Endothelial cell of umbilical vein (primary cell): Measurements from ENCODE around the gene LRRC28. TPM values are rescaled to one million over a fixed set of nuclear protein-coding genes. Genes with fewer than 3 reads are reported as not detected.

Experiments used
- BruUV-seq: library from RNA; stranded (reverse); fragments of 400-500 nt; replicated peaks from 2 replicates; lab custom pipeline; 2021; lab: Mats Ljungman, UMichigan
- CTCF ChIA-PET: fragments of 300-600, 350-600 bp; sonication (Branson Sonifier 250); formaldehyde crosslinking; loops from one replicate; lab custom pipeline; 2021; ENCODE audit warnings: antibody characterized with exemption, inconsistent platforms; lab: Charles Lee
- POLR2A ChIA-PET: fragments of 300-600, 350-600 bp; sonication (Branson Sonifier 250); formaldehyde crosslinking; loops from one replicate; lab custom pipeline; 2021; ENCODE audit warnings: antibody characterized with exemption, inconsistent platforms; lab: Charles Lee
- DNase-seq: peaks from one replicate; pipeline ENCODE4 v3.0.0-alpha.2; 2011; ENCODE audit warnings: low read depth, low spot score
- FAIRE-seq: peaks from 2 replicates; lab custom pipeline; 2011; peaks lifted over from hg19 to GRCh38; lab: Jason Lieb, UNC
- H2AFZ ChIP-seq: 2 replicates; pipeline ENCODE4 v1.6.0; 2012; ENCODE audit warnings: low read depth, low read length, control low read depth, inconsistent platforms
- H3K27ac ChIP-seq: 2 replicates; pipeline ENCODE4 v1.5.1; 2011; ENCODE audit warnings: low read depth, mild to moderate bottlenecking, control low read depth, low read length, moderate library complexity; ENCODE audit not compliant: insufficient read depth
- H3K27me3 ChIP-seq, 2 experiments: 2 replicates each; pipeline versions ENCODE4 v1.6.0 to v1.6.1; 2011; ENCODE audit warnings: low read length in 2 of 2, mixed read lengths in 1 of 2; ENCODE audit not compliant: control insufficient read depth in 2 of 2, insufficient read depth in 2 of 2
- H3K36me3 ChIP-seq, 2 experiments: 2 replicates in 1 of 2; 3 replicates in 1 of 2; pipeline ENCODE4 v1.5.1; 2011; ENCODE audit warnings: low read length in 2 of 2, mild to moderate bottlenecking in 1 of 2, moderate library complexity in 1 of 2; ENCODE audit not compliant: control insufficient read depth in 2 of 2, insufficient read depth in 2 of 2; ENCODE audit errors: extremely low read depth in 1 of 2
- H3K4me1 ChIP-seq: 3 replicates; pipeline ENCODE4 v1.5.1; 2011; ENCODE audit warnings: mild to moderate bottlenecking, low read length; ENCODE audit not compliant: control insufficient read depth, insufficient read depth; ENCODE audit errors: extremely low read depth
- H3K4me2 ChIP-seq: 2 replicates; pipeline ENCODE4 v1.6.1; 2011; ENCODE audit warnings: low read length, control low read depth, mixed read lengths; ENCODE audit not compliant: insufficient read depth
- H3K4me3 ChIP-seq, 3 experiments: fragments of 200-600 bp in 1 of 3; sonication (generic), shearing (Covaris generic) in 1 of 3; replicated peaks in 1 of 3; 2 replicates each; pipeline ENCODE4 v1.5.1; 2011 to 2016; ENCODE audit warnings: control low read depth in 3 of 3, low read length in 3 of 3, mild to moderate bottlenecking in 2 of 3, inconsistent platforms in 1 of 3, low read depth in 1 of 3, moderate library complexity in 1 of 3; ENCODE audit not compliant: insufficient read depth in 1 of 3
- H3K79me2 ChIP-seq: 2 replicates; pipeline ENCODE4 v1.6.0; 2012; ENCODE audit warnings: low read length, inconsistent platforms; ENCODE audit not compliant: control insufficient read depth, insufficient read depth
- H3K9ac ChIP-seq: replicated peaks from 2 replicates; pipeline ENCODE3; 2011; ENCODE audit warnings: low read length, control low read depth; ENCODE audit not compliant: insufficient read depth; ENCODE audit errors: extremely low read depth
- H3K9me1 ChIP-seq: replicated peaks from 3 replicates; pipeline ENCODE4 v1.6.0; 2011; ENCODE audit warnings: mild to moderate bottlenecking, low read length; ENCODE audit not compliant: control insufficient read depth, insufficient read depth; ENCODE audit errors: extremely low read depth
- H3K9me3 ChIP-seq: replicated peaks from 2 replicates; pipeline ENCODE4 v1.5.1; 2012; ENCODE audit warnings: low read length, inconsistent platforms; ENCODE audit not compliant: control insufficient read depth, insufficient read depth
- H4K20me1 ChIP-seq: replicated peaks from 2 replicates; pipeline ENCODE3; 2011; ENCODE audit warnings: mild to moderate bottlenecking, low read length; ENCODE audit not compliant: control insufficient read depth, insufficient read depth; ENCODE audit errors: extremely low read depth
- EZH2 ChIP-seq: IDR thresholded peaks from 2 replicates; pipeline ENCODE4 v1.6.1; 2012; ENCODE audit warnings: borderline replicate concordance, low read depth, mild to moderate bottlenecking, moderate library complexity, low read length, inconsistent platforms; ENCODE audit not compliant: severe bottlenecking
- FOS ChIP-seq: IDR thresholded peaks from 2 replicates; pipeline ENCODE4 v1.6.1; 2011; ENCODE audit warnings: mild to moderate bottlenecking, low read length, moderate library complexity, borderline replicate concordance; ENCODE audit not compliant: insufficient read depth
- GATA2 ChIP-seq: IDR thresholded peaks from 2 replicates; pipeline ENCODE4 v1.7.0; 2011; ENCODE audit warnings: low read depth, mild to moderate bottlenecking, moderate library complexity, mixed read lengths, low read length; ENCODE audit not compliant: insufficient read length, insufficient read depth
- JUN ChIP-seq: IDR thresholded peaks from 2 replicates; pipeline ENCODE4 v1.6.1; 2011; ENCODE audit warnings: borderline replicate concordance, low read depth; ENCODE audit not compliant: insufficient read length, insufficient read depth
- MAX ChIP-seq: IDR thresholded peaks from 2 replicates; pipeline ENCODE4 v1.6.1; 2011; ENCODE audit not compliant: insufficient read depth, insufficient read length
- MYC ChIP-seq: IDR thresholded peaks from one replicate; pipeline ENCODE4 v1.6.1; 2011; ENCODE audit warnings: mild to moderate bottlenecking, low read depth, low read length
- POLR2A ChIP-seq: IDR thresholded peaks from 2 replicates; pipeline ENCODE4 v1.6.1; 2012; ENCODE audit warnings: low read depth, mild to moderate bottlenecking, control low read depth, low read length
- POLR2AphosphoS5 ChIP-seq: IDR thresholded peaks from 2 replicates; pipeline ENCODE4 v1.6.1; 2012; ENCODE audit warnings: low read depth, mild to moderate bottlenecking, control low read depth, low read length, moderate library complexity; ENCODE audit not compliant: insufficient read depth
- dilution Hi-C: fragments of 300-500 bp; cut with MboI; formaldehyde crosslinking; loops from one replicate; pipeline ENCODE4 v1.15.0; 2019; ENCODE audit warnings: low sequenced_read_pairs; ENCODE audit not compliant: extremely low pct_ligation_motif_present
- intact Hi-C: fragments of 100-400 bp; cut with micrococcal nuclease; formaldehyde crosslinking; loops from one replicate; pipeline ENCODE4 v1.10.0; 2022
- polyA plus RNA-seq, 4 experiments: library from polyadenylated mRNA; depleted of rRNA in 3 of 4; stranded (reverse) in 3 of 4; unstranded in 1 of 4; fragments of >200 nt; gene quantifications; 2 replicates each; pipeline versions ENCODE4 v1.2.1 to v1.2.3, GENCODE V29; 2011 to 2012; ENCODE audit warnings: missing spikeins in 1 of 4
- total RNA-seq: library from RNA; stranded (reverse); gene quantifications from 2 replicates; pipeline ENCODE4 v1.2.3, GENCODE V29; 2021
- TF ChIP-seq, protein P1 (sequence below), 2 donors: IDR thresholded peaks; 1 replicate in 1 of 2; 2 replicates in 1 of 2; pipeline ENCODE4 v1.5.1; 2011; ENCODE audit warnings: low read length in 2 of 2, mild to moderate bottlenecking in 2 of 2, moderate library complexity in 2 of 2, control low read depth in 1 of 2, inconsistent platforms in 1 of 2, low read depth in 1 of 2; ENCODE audit not compliant: insufficient read depth in 1 of 2; ENCODE audit errors: extremely low read depth in 1 of 2

The LRRC28 gene
- total and polyA plus RNA-seq, 2 donors (not counting 3 experiments of a cell fraction or from before 2014, with no cell fraction given): 19.6 to 26.7 TPM

DNA sequence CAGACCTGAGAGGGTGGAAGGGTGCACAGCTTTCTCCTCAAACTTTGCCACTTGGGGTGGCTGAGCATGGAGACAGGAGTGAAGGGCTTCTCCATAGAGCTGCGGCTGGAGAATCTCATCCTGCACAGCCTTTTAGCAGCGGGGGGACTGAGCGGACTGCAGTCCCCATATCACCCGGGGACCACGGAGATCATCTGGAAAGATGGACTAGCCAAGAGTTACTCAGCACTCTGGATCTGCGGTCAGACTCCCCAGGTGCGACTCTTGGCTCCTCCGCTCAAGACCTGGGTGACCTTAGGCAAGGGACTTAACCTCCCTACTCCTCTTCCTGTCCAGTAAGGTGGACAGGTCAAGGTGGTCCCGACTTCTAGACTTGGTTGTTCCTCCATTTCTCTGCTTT lies 188.7 kb downstream of the LRRC28 start:
- Histone ChIP-seq H3K79me2 (no peaks in the 10 kb centered on the region), H3K4me1 (peaks cover 24% of the 10 kb centered on the region), H3K36me3 (no peaks in the 10 kb centered on the region), H3K27me3 (no peaks in the 10 kb centered on the region), H3K9me3 (no peaks in the 10 kb centered on the region), H4K20me1 (no peaks in the 10 kb centered on the region), H3K9me1 (no peaks in the 10 kb centered on the region), H2AFZ (no peak overlapping the region), H3K4me3 (no peak overlapping the region), H3K27ac (no peak overlapping the region), H3K4me2 (no peak overlapping the region), H3K9ac (no peak overlapping the region)
- ChIA-PET CTCF (interaction anchor here (1.6 kb wide), 1 partner anchor 31 kb away, joined by 3 read pairs; no protein-coding TSS in a partner anchor), POLR2A (no interaction called here)
- no peak for TF ChIP-seq GATA2
- TF ChIP-seq FOS: no peak
- TF ChIP-seq JUN: no peak
- TF ChIP-seq EZH2: no peak
- no peak for TF ChIP-seq MYC
- no peak for TF ChIP-seq MAX
- TF ChIP-seq POLR2AphosphoS5: no peak
- TF ChIP-seq, protein P1, sequence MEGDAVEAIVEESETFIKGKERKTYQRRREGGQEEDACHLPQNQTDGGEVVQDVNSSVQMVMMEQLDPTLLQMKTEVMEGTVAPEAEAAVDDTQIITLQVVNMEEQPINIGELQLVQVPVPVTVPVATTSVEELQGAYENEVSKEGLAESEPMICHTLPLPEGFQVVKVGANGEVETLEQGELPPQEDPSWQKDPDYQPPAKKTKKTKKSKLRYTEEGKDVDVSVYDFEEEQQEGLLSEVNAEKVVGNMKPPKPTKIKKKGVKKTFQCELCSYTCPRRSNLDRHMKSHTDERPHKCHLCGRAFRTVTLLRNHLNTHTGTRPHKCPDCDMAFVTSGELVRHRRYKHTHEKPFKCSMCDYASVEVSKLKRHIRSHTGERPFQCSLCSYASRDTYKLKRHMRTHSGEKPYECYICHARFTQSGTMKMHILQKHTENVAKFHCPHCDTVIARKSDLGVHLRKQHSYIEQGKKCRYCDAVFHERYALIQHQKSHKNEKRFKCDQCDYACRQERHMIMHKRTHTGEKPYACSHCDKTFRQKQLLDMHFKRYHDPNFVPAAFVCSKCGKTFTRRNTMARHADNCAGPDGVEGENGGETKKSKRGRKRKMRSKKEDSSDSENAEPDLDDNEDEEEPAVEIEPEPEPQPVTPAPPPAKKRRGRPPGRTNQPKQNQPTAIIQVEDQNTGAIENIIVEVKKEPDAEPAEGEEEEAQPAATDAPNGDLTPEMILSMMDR (IDR thresholded peaks at IDR 0.05; ENCODE audit: extremely low read depth in 1 of 2, insufficient read depth in 1 of 2, low read depth in 1 of 2, low read length in 2 of 2): no peak
- no peak for TF ChIP-seq POLR2A
- no peak for DNase-seq
- BruUV-seq: no TSS peak
- dilution Hi-C loops: no loop called here
- intact Hi-C loops: no loop called here
- FAIRE-seq: no peak

Other genes with a start within 250 kb of the LRRC28 start
- gene PGPEP1L, start 243.7 kb upstream of the LRRC28 start, total RNA-seq: not detected in 2 replicates
- gene PGPEP1L, start 243.7 kb upstream of the LRRC28 start, polyA plus RNA-seq: not detected in 2 replicates
- 10.2 and 20.4 TPM in 2 replicates for gene SYNM, start 146.4 kb upstream of the LRRC28 start, total RNA-seq
- gene SYNM, start 146.4 kb upstream of the LRRC28 start, polyA plus RNA-seq: 2.7 and 3.7 TPM in 2 replicates
- 18.6 and 27.3 TPM in 2 replicates for gene TTC23, start 1.9 kb upstream of the LRRC28 start, total RNA-seq
- 3.0 and 4.1 TPM in 2 replicates for gene TTC23, start 1.9 kb upstream of the LRRC28 start, polyA plus RNA-seq